ENCODE measurements around the gene TASOR2. TPM values are rescaled to one million over a fixed set of nuclear protein-coding genes. Genes with fewer than 3 reads are reported as not detected.

TASOR2 gene
- total and polyA plus RNA-seq, 2 donors = 20.4 to 141 TPM

GRCh38 chr10:5662708-5663579 is 21.7 kb upstream of the TASOR2 start:
- no peaks in the 10 kb centered on the region for H3K4me1 ChIP-seq (ENCODE audit: insufficient read depth)
- 88% methylated on average over 9 of the region's 9 CpGs for WGBS
- no peak overlapping the region for H3K27ac ChIP-seq (ENCODE audit: low read depth)

DNA sequence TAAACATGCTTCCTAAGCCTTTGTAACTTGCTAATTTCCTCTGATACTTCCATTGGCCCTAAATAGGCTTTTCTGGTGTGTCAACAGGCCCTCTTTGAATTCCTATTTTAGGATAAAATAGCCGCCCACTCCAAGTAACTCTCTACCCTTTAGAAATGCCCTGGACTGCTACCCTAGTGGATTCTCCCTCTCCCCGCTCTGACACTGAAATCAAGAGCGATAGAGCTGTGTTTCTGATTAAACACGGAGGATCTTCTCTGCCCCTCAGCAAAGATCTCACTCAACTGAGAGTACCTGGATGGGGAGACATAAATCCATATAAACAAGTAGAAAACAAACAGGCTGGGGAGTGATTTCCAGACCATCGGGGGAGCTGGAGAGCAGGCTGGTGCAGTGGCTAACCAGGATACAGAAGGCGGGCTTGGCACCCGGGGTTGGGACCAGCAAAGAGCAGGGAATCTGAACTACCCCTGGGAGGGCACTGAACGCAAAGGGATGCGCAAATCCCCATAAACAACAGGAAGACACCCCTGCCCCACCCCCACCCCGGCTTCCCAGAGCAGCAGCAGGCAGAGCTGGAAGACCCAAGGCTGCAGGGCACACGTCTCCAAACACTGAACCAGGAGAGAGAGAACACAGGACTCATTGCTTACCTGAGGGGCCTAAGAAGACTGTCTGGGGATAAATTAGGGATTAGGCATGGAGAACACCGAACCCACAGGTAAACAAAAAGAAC is 20.8 kb upstream of the TASOR2 start:
- Histone ChIP-seq H3K27ac (ENCODE audit: low read depth) (no peak overlapping the region), H3K4me3 (ENCODE audit: low read depth, low read length) (no peak overlapping the region), H3K36me3 (ENCODE audit: insufficient read depth) (no peaks in the 10 kb centered on the region), H3K4me1 (ENCODE audit: insufficient read depth) (no peaks in the 10 kb centered on the region)
- WGBS = 68% methylated on average over 12 of the region's 12 CpGs
- no peak for DNase-seq (ENCODE audit: extremely low spot score)

More at GRCh38 chr10:5662708-5663579, 21.7 kb upstream of the TASOR2 start:
- no peak for DNase-seq (ENCODE audit: extremely low spot score)
- Histone ChIP-seq H3K4me3 (ENCODE audit: low read depth, low read length) (no peak overlapping the region), H3K36me3 (ENCODE audit: insufficient read depth) (no peaks in the 10 kb centered on the region)

DNA sequence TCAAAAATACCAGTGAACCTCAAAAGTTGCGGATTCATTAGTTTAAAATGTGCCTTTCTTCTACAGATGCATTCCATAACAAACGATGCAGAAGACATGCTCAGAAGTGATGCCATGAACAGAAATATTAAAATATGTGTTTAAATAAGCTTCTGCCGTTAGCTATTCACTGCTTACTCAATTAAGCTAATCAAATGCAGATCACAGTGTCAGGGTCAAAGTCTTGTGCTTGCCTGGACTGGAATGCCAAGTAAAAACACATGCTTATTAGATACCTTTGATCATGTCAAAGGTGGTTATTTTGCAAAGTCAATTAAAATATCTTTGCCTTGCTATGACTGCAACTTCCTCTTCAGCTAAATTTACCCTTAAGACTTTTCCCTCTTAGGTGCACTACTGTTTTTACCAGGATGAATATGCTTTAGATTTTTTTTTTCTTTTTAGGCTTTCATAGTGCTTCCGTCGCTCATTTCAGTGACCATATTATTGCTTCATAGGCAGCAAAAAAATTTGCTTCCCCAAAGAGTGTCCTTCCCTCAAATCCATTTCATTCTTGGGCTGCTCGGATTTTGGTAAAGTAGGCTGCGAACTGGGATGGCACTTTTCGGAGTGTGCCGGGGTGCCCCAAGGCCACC is 19.1 kb upstream of the TASOR2 start:
- 28% methylated on average over 9 of the region's 9 CpGs for WGBS
- Histone ChIP-seq H3K4me1 (ENCODE audit: insufficient read depth) (no peaks in the 10 kb centered on the region), H3K36me3 (ENCODE audit: insufficient read depth) (no peaks in the 10 kb centered on the region), H3K4me3 (ENCODE audit: low read depth, low read length) (peak overlapping the region; percentile 79), H3K27ac (ENCODE audit: low read depth) (peak overlapping the region; percentile 60)
- DNase-seq (ENCODE audit: extremely low spot score) = no peak

DNA sequence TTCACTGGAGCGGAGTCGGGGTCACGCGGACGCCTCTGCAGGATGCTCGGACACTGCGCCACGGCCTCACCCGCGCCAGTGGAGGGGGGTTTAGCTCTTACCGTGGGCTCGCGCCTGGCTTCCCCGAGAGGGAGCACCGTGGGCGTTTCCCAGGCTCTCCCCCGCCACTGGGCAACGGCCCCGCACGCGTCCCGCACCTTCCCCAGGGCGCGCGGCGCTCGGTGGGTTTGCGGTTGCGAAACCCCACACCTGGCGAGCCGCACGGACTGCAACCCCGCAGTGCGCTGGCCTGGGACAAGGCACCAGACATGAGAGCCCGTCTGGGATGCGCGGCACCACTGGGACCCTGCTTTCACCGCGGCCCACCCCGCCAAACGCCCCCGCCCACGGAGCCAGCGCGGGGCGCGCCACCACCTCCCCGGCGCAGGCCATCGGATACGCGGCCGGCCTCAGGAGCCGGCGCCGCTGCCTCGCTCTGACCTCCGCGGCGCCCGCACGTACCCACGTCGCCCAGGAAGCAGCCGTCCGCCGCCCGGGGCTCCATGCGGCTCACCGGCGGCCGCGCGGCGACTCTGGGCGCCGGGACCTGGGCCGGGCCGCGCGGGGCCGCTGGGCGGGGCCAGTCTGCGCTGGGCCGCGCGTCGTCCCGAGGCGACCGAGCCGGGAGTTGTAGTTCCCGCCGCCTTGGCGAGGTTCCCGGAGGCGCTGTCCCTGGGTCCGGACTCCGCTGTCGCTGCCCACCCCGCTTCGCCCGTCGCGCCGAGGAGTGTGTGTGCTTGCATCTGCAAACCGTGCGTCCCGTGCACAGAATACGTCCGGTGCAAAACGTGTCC is 18.4 kb upstream of the TASOR2 start, which contains the start of gene ASB13:
Gene ASB13, minus strand, starts transcription at position 588 of the 833 bp plus-strand sequence. Its CDS starts 44 bp downstream, at position 544.
- H3K36me3 ChIP-seq (ENCODE audit: insufficient read depth) = no peaks in the 10 kb centered on the region
- WGBS = under 1% methylated on average over 112 of the region's 112 CpGs
- peak within 1 kb of the TSS; percentile 60 for H3K27ac ChIP-seq (ENCODE audit: low read depth)
- no peaks in the 10 kb centered on the region for H3K4me1 ChIP-seq (ENCODE audit: insufficient read depth)
- DNase-seq (ENCODE audit: extremely low spot score) = no peak
- H3K4me3 ChIP-seq (ENCODE audit: low read depth, low read length) = peak within 1 kb of the TSS; percentile 79

- no peaks in the 10 kb centered on the region for H3K36me3 ChIP-seq (ENCODE audit: insufficient read depth)
- WGBS = 40% methylated on average over 15 of the region's 15 CpGs
- peak overlapping the region; percentile 79 for H3K4me3 ChIP-seq (ENCODE audit: low read depth, low read length)
- no peak for DNase-seq (ENCODE audit: extremely low spot score)
- no peak overlapping the region for H3K27ac ChIP-seq (ENCODE audit: low read depth)
- H3K4me1 ChIP-seq (ENCODE audit: insufficient read depth) = no peaks in the 10 kb centered on the region
Observed at GRCh38 chr10:5666841-5667630, 17.6 kb upstream of the TASOR2 start.

DNA sequence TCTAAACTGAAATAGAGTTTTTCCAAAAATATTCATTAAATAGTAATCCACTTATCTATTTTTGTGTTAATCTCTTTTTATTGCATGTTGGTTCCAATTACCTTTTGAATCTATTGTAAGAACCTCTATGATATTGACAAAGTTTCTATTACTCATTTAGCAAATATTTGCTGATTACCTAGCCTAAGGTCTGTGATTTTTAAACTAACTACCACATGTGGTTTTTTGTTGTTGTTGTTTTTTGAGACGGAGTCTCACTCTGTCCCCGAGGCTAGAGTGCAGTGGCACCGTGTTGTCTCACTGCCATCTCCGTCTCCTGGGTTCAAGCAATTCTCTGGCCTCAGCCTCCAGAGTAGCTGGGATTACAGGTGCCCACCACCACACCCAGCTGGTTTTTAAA is 16.2 kb upstream of the TASOR2 start:
- H3K27ac ChIP-seq (ENCODE audit: low read depth) = no peak overlapping the region
- WGBS = 87% methylated on average over 4 of the region's 4 CpGs
- no peak for DNase-seq (ENCODE audit: extremely low spot score)
- H3K36me3 ChIP-seq (ENCODE audit: insufficient read depth) = no peaks in the 10 kb centered on the region
- H3K4me3 ChIP-seq (ENCODE audit: low read depth, low read length) = no peak overlapping the region
- H3K4me1 ChIP-seq (ENCODE audit: insufficient read depth) = no peaks in the 10 kb centered on the region

GRCh38 chr10:5669604-5670003 is 15.0 kb upstream of the TASOR2 start:
- no peaks in the 10 kb centered on the region for H3K4me1 ChIP-seq (ENCODE audit: insufficient read depth)
- whole genome bisulfite sequencing = 86% methylated on average over 1 of the region's 1 CpG
- no peaks in the 10 kb centered on the region for H3K36me3 ChIP-seq (ENCODE audit: insufficient read depth)
- no peak for DNase-seq (ENCODE audit: extremely low spot score)
- H3K4me3 ChIP-seq (ENCODE audit: low read depth, low read length) = no peak overlapping the region
- H3K27ac ChIP-seq (ENCODE audit: low read depth) = no peak overlapping the region

- no peak for DNase-seq (ENCODE audit: extremely low spot score)
- 77% methylated on average over 8 of the region's 8 CpGs for WGBS
- Histone ChIP-seq H3K4me1 (ENCODE audit: insufficient read depth) (no peaks in the 10 kb centered on the region), H3K36me3 (ENCODE audit: insufficient read depth) (no peaks in the 10 kb centered on the region), H3K27ac (ENCODE audit: low read depth) (no peak overlapping the region), H3K4me3 (ENCODE audit: low read depth, low read length) (no peak overlapping the region)
Observed at GRCh38 chr10:5670662-5671375, 13.8 kb upstream of the TASOR2 start.

DNA sequence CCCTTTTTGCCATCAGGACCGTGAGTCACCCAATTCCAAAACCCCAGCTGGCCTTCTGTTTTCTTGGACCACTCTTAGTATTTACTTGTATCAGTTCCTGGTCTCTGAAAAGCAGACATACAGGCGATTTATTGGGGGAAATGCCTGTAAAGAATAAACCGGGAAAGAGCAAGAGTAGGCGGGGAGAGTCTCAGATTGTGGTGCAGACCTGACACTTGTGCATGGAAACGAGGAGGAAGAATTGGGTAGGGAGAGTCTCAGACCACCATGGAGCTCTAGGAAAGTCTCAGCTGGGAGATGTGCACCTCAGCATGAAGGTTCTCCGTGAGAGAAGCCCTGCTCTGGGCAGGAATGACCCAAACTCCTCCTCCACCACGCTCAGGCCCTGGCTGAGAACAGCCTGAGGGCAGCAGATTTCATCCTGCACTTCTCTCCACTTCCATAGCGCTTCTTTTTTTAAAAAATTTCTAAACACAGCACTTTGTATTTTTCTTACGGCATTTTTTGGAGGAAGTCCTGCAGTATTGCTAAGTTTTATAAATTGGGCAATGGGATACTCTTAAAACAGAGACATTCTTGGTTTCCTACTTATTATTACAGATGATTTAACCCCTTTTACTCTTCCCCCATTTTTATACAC is 6.1 kb upstream of the TASOR2 start:
- DNase-seq (ENCODE audit: extremely low spot score) = no peak
- 64% methylated on average over 9 of the region's 9 CpGs for WGBS
- H3K4me1 ChIP-seq (ENCODE audit: insufficient read depth) = no peaks in the 10 kb centered on the region

GRCh38 chr10:5679037-5679435 is 5.6 kb upstream of the TASOR2 start:
- Histone ChIP-seq H3K4me3 (ENCODE audit: low read depth, low read length) (no peak overlapping the region), H3K4me1 (ENCODE audit: insufficient read depth) (no peaks in the 10 kb centered on the region), H3K36me3 (ENCODE audit: insufficient read depth) (no peaks in the 10 kb centered on the region), H3K27ac (ENCODE audit: low read depth) (no peak overlapping the region)
- 75% methylated on average over 3 of the region's 3 CpGs for WGBS
- no peak for DNase-seq (ENCODE audit: extremely low spot score)

More for the DNA sequence above, 6.1 kb upstream of the TASOR2 start:
- Histone ChIP-seq H3K36me3 (ENCODE audit: insufficient read depth) (no peaks in the 10 kb centered on the region), H3K27ac (ENCODE audit: low read depth) (no peak overlapping the region), H3K4me3 (ENCODE audit: low read depth, low read length) (no peak overlapping the region)

- Histone ChIP-seq H3K36me3 (ENCODE audit: insufficient read depth) (no peaks in the 10 kb centered on the region), H3K27ac (ENCODE audit: low read depth) (no peak overlapping the region), H3K4me1 (ENCODE audit: insufficient read depth) (no peaks in the 10 kb centered on the region), H3K4me3 (ENCODE audit: low read depth, low read length) (no peak overlapping the region)
- DNase-seq (ENCODE audit: extremely low spot score) = no peak
- WGBS = 72% methylated on average over 2 of the region's 2 CpGs
Observed at GRCh38 chr10:5679606-5680005, 5.0 kb upstream of the TASOR2 start.

Measured in urinary bladder (tissue), 4 donors.